Liver (tissue), 9 donors: ENCODE data around the gene ECHS1. TPM values are rescaled to one million over a fixed set of nuclear protein-coding genes. Genes with fewer than 3 reads are reported as not detected.

Experiments
- DNase-seq: peaks from one replicate; pipeline ENCODE4 v3.0.0-alpha.2; 2017; ENCODE audit warnings: low spot score
- H3K27ac ChIP-seq, 2 donors: one replicate each; pipeline ENCODE4 v1.7.0; 2013; ENCODE audit warnings: inconsistent platforms in 2 of 2, low read length in 2 of 2, control low read depth in 1 of 2, low read depth in 1 of 2, mild to moderate bottlenecking in 1 of 2
- H3K27me3 ChIP-seq, 4 donors: one replicate each; pipeline versions ENCODE4 v1.6.1 to v1.7.0; 2013; ENCODE audit warnings: low read length in 3 of 4, inconsistent platforms in 1 of 4, mild to moderate bottlenecking in 1 of 4, moderate library complexity in 1 of 4; ENCODE audit not compliant: control insufficient read depth in 4 of 4, insufficient read depth in 4 of 4
- H3K36me3 ChIP-seq, 4 donors: one replicate each; pipeline versions ENCODE4 v1.6.1 to v1.7.0; 2013; ENCODE audit warnings: low read length in 3 of 4, mild to moderate bottlenecking in 3 of 4, low read depth in 1 of 4, moderate library complexity in 1 of 4; ENCODE audit not compliant: control insufficient read depth in 4 of 4, insufficient read depth in 3 of 4
- H3K4me1 ChIP-seq, 4 donors: one replicate each; pipeline versions ENCODE4 v1.6.1 to v1.7.0; 2013; ENCODE audit warnings: low read length in 3 of 4, mild to moderate bottlenecking in 3 of 4, moderate library complexity in 1 of 4; ENCODE audit not compliant: control insufficient read depth in 4 of 4, insufficient read depth in 4 of 4
- H3K4me3 ChIP-seq, 3 donors: one replicate each; pipeline versions ENCODE4 v1.6.1 to v1.7.0; 2013; ENCODE audit warnings: low read length in 3 of 3, control low read depth in 1 of 3, low read depth in 1 of 3, mild to moderate bottlenecking in 1 of 3
- H3K9ac ChIP-seq, 2 donors: one replicate each; pipeline ENCODE4 v1.7.0; 2013; ENCODE audit warnings: low read length in 2 of 2, mild to moderate bottlenecking in 2 of 2, moderate library complexity in 2 of 2, control low read depth in 1 of 2, low read depth in 1 of 2
- H3K9me3 ChIP-seq, 4 donors: one replicate each; pipeline versions ENCODE4 v1.6.1 to v1.7.0; 2013; ENCODE audit warnings: low read length in 3 of 4; ENCODE audit not compliant: control insufficient read depth in 4 of 4
- CTCF ChIP-seq: fragments of 150-350 bp; IDR thresholded peaks from 2 replicates; pipeline ENCODE4 v1.5.1; 2017; ENCODE audit warnings: improper control_type of control experiment, low read depth, low read length; ENCODE audit not compliant: missing input control
- EGR1 ChIP-seq, 2 donors: IDR thresholded peaks; 2 replicates each; pipeline ENCODE4 v1.6.1; 2016 to 2018; ENCODE audit warnings: antibody characterized with exemption in 2 of 2, low read depth in 2 of 2
- FOXA1 ChIP-seq: IDR thresholded peaks from 2 replicates; pipeline ENCODE4 v1.6.1; 2016; ENCODE audit warnings: antibody characterized with exemption
- FOXA2 ChIP-seq: IDR thresholded peaks from 2 replicates; pipeline ENCODE4 v1.6.1; 2016; ENCODE audit warnings: antibody characterized with exemption
- GABPA ChIP-seq, 2 donors: IDR thresholded peaks in 1 of 2; conservative IDR thresholded peaks in 1 of 2; 2 replicates each; pipeline ENCODE4 v1.6.1; 2016; ENCODE audit warnings: antibody characterized with exemption in 2 of 2, mild to moderate bottlenecking in 1 of 2, moderate library complexity in 1 of 2
- HNF4A ChIP-seq, 2 donors: conservative IDR thresholded peaks; 2 replicates each; pipeline ENCODE4 v1.6.1; 2016; ENCODE audit warnings: antibody characterized with exemption in 2 of 2, mild to moderate bottlenecking in 2 of 2
- HNF4G ChIP-seq: IDR thresholded peaks from 2 replicates; pipeline ENCODE4 v1.6.1; 2016; ENCODE audit warnings: antibody characterized with exemption
- JUND ChIP-seq, 2 donors: IDR thresholded peaks; 2 replicates each; pipeline ENCODE4 v1.6.1; 2016; ENCODE audit warnings: antibody characterized with exemption in 2 of 2
- MAX ChIP-seq: IDR thresholded peaks from 2 replicates; pipeline ENCODE4 v1.6.1; 2016; ENCODE audit warnings: antibody characterized with exemption
- RAD21 ChIP-seq, 2 donors: IDR thresholded peaks; 2 replicates each; pipeline ENCODE4 v1.6.1; 2016; ENCODE audit warnings: antibody characterized with exemption in 2 of 2, mild to moderate bottlenecking in 2 of 2
- REST ChIP-seq: IDR thresholded peaks from 2 replicates; pipeline ENCODE4 v1.6.1; 2016; ENCODE audit warnings: antibody characterized with exemption, mild to moderate bottlenecking
- RXRA ChIP-seq, 2 donors: IDR thresholded peaks; 2 replicates each; pipeline ENCODE4 v1.6.1; 2017 to 2018; ENCODE audit warnings: antibody characterized with exemption in 2 of 2, mild to moderate bottlenecking in 1 of 2
- TAF1 ChIP-seq: conservative IDR thresholded peaks from 2 replicates; pipeline ENCODE4 v1.6.1; 2016; ENCODE audit warnings: antibody characterized with exemption, mild to moderate bottlenecking
- WGBS: extraction: QIAGEN DNeasy Blood & Tissue Kit; methylation state at CpG from one replicate; pipeline ENCODE4 v1.1.7; 2013; 5-methylcytosine and 5-hydroxymethylcytosine counted together
- polyA plus RNA-seq, 2 donors: library from polyadenylated mRNA; stranded (reverse) in 1 of 2; unstranded in 1 of 2; fragments of 200-250 nt in 1 of 2; fragments of >200 nt in 1 of 2; fragmentation: Nextera tagmentation in 1 of 2; extraction: Ambion mirVana in 1 of 2; gene quantifications; one replicate each; pipeline versions ENCODE4 v1.2.1 to v1.2.3, GENCODE V29; 2013 to 2015
- total RNA-seq, 2 donors: library from RNA; depleted of rRNA; stranded (reverse); fragments of >200 nt; gene quantifications; one replicate each; pipeline ENCODE4 v1.2.3, GENCODE V29; 2014
- donor health status: healthy.
- donor health status: healthy.
- donor health status: healthy.
- donor health status: healthy.
- donor health status: healthy.

The ECHS1 gene
- total and polyA plus RNA-seq, 4 donors, result 41.5 to 849 (median 354) TPM

- TF ChIP-seq REST, result peak; percentile 29
Observed at GRCh38 chr10:133394064-133394663, 21.0 kb upstream of the ECHS1 start, which contains the start of gene MTG1 (continued).

GRCh38 chr10:133393401-133394063, 20.4 kb upstream of the ECHS1 start:
- H3K36me3 ChIP-seq, result peaks cover 3 to 21% (median 13%) of the 10 kb centered on the region in 4 donors
- no peaks in the 10 kb centered on the region for H3K9me3 ChIP-seq
- TF ChIP-seq RXRA (IDR thresholded peaks at IDR 0.05) (no peak), JUND (IDR thresholded peaks at IDR 0.05) (no peak), HNF4G (no peak), REST (no peak), TAF1 (no peak), EGR1 (IDR thresholded peaks at IDR 0.05; ENCODE audit: low read depth in 2 of 2) (no peak), FOXA2 (no peak), RAD21 (IDR thresholded peaks at IDR 0.05) (no peak), CTCF (no peak), GABPA (IDR thresholded peaks at IDR 0.05 in 1 of 2, conservative IDR thresholded peaks at IDR 0.05 in 1 of 2) (no peak), FOXA1 (no peak), HNF4A (conservative IDR thresholded peaks at IDR 0.05) (no peak), MAX (no peak)
- H3K27ac ChIP-seq, result peak overlapping the region in 1 of 2 donors; percentile 81
- H3K4me1 ChIP-seq, result peaks cover 5 to 12% (median 7%) of the 10 kb centered on the region in 4 donors
- H3K4me3 ChIP-seq, result peak overlapping the region in 1 of 3 donors; percentile 96
- no peak for DNase-seq
- H3K9ac ChIP-seq, result peak overlapping the region in 1 of 2 donors; percentile 24
- no peaks in the 10 kb centered on the region for H3K27me3 ChIP-seq
- 35% methylated on average over 27 of the region's 27 CpGs for WGBS
